ENCODE results near the gene CLUH.
A peak's percentile ranks its signal among the peaks of the same experiment; 100 is the strongest.
"Not testable (repeated sequence)": the region's sequence is repeated elsewhere in the genome, so short reads cannot be mapped to it uniquely, and the experiment has no call there.

The CLUH gene

GRCh38 chr17:2685696-2686095 is 25.9 kb downstream of the CLUH start:
- FAIRE-seq = no peak

DNA sequence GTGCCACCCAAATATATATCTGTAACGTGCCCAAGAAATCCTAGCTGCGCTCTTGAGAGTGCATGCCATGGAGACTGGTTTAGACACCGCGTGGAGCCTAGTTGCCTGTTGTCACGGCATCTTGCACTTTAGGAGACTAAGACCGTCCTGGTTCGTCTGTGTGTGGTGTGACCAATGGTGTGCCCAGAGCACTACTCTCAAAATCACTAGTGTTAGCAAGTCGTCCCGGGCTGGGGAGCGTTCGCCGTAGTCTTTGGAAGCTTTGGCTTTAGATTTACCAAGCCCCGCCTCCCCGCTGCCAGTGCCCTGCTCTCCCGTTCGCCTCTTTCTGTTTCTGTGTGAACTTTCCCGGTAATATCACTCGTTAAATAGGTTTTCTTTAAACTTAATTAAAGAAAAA is 27.0 kb downstream of the CLUH start:
- FAIRE-seq = no peak

DNA sequence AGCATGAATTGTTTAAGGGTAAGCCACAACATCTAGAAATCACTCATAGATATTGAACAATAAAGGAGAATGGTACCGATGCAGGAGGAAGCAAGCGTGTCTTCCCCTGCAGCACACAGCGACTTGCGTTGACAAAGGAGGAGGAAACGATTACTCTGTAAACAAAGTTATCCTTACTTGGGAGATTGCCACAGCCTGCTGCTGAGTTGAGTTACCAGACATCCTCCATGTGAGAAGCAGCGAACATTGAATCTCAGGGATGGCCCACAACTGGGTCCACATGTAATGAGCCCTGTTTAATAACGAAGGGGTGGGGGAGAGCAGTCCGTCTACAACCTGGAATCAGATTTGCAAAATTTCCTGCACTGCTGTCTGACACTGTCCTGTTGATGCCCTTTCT is 27.7 kb downstream of the CLUH start:
- no peak for FAIRE-seq

DNA sequence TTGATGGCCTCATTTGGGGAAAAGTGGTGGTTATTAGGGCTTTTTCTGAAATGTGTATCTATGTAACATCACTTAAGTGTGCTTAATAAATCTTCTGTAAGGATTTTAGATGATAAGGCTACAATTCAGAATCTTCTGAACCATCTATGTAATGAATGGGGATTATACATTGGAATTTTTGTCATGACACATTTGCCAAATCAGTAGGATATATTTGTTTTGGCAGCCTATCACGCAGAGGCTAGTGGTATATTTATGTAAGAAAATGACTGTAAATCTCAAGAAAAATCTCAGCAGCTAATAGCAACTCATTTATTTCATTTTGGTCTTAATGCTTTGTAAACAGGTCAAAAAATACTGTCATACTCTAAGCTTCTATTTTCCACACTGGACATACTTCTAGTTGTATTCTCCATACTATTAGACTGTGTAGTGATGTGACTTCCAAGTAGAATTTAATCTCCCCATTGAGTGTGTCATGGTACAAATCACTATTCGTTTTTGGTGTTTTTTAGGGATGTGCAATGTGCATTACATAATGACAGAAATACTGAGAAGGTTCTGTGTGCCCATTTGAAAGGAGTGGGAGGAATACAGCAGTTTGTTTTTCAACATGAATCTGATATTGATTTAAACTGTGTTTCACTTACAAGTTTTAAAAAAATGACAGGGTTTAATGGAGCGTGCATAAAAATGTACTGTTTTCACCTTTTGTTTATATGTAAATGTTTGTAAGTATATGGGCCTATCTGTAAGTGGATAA is 29.2 kb downstream of the CLUH start:
- FAIRE-seq = no peak

DNA sequence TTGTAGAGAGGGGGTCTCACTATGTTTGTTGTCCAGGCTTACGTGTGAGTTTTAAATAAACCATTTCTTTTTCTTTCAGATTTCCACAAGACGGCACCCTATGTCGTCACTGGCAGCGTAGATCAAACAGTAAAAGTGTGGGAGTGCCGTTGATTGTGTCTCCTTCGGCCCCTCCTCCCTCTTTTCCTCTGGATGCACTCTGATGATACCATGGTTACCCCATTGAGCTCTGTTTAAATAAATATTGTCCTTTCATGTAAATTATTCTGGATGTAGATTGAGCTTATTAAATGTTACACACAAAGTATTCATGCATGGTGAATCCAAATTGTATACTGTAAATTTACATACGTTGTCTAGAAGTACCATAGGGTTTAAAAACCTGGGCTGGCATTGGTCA is 29.9 kb downstream of the CLUH start:
- peak; percentile 79 for FAIRE-seq

GRCh38 chr17:2680961-2681360 is 30.6 kb downstream of the CLUH start:
- no peak for FAIRE-seq

DNA sequence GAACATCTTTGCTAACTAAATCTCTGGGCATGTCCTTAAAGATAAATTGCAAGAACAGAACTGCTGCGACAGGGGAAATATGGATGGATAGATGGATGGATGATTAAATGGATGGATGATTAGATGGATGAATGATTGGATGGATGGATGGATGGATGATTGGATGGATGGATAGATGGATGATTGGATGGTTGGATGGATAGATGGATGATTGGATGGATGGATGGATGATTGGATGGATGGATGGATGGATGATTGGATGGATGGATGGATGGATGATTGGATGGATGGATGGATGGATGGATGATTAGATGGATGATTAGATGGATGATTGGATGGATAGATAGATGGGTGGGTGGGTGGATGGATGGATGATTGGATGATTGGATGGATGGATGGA is 32.3 kb downstream of the CLUH start:
- FAIRE-seq = not testable (repeated sequence)

- no peak for FAIRE-seq
Measured at GRCh38 chr17:2672026-2672425, 39.5 kb downstream of the CLUH start.

GRCh38 chr17:2660410-2660809 is 51.2 kb downstream of the CLUH start:
- FAIRE-seq = not testable (repeated sequence)

- FAIRE-seq = not testable (repeated sequence)
Measured at GRCh38 chr17:2659337-2659736, 52.2 kb downstream of the CLUH start.

DNA sequence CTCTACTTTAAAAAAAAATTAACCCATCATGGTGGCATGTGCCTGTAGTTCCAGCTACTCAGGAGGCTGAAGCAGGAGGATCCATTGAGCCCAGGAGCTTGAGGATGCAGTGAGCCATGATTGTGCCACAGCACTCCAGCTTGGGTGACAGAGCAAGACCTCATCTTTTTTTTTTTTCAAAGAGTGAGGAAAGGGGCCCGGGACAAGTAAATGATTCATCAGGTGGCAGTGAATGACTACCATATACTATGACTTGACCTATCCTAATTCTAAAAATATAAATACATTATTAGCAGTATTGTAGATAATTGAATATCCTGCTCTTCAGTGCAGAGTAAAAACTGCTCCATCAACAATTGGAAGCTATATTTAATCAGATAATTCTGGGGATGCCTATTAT is 55.3 kb downstream of the CLUH start:
- FAIRE-seq = no peak

DNA sequence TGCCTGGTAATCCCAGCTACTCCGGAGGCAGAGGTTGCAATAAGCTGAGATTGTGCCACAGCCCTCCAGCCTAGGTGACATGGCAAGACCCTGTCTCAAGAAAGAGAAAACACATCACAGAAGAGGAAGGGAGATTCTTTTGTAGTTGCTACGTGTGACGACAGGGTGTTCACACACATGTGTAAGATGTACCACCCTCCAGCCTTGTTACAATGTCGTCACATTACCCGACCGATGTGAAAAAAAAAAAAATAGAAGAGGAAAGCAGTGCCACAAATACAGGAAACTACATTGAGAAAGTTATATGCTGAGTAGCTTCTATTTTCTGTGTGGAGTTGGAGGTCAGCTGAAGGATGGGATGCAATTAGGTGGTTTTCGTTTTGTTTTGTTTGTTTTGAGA is 56.0 kb downstream of the CLUH start:
- no peak for FAIRE-seq

DNA sequence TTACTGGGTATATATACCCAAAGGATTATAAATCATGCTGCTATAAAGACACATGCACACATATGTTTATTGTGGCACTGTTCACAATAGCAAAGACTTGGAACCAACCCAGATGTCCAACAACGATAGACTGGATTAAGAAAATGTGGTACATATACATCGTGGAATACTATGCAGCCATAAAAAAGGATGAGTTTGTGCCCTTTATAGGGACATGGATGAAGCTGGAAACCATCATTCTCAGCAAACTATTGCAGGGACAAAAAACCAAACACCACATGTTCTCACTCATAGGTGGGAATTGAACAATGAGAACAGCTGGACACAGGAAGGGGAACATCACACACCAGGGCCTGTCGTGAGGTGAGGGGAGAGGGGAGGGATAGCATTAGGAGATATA is 58.7 kb downstream of the CLUH start:
- not testable (repeated sequence) for FAIRE-seq

- FAIRE-seq = no peak
Measured at GRCh38 chr17:2649191-2649590, 62.4 kb downstream of the CLUH start.

- FAIRE-seq = no peak
Measured at GRCh38 chr17:2647957-2648356, 63.6 kb downstream of the CLUH start.

DNA sequence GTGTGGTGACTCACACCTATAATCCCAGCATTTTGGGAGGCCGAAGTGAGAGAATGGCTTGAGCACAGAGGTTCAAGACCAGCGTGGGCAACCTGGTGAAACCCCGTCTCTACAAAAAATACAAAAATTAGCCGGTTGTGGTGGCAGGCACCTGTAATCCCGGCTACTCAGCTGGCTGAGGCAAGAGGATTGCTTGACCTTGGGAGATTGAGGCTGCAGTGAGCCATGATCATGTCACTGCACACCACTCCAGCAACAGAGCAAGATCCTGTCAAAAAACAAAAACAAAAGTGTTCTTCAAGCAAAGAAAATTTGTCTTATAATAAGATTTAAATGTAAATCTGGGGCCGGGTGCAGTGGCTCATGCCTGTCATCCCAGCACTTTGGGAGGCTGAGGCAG is 66.6 kb downstream of the CLUH start:
- FAIRE-seq = no peak

Measured in islet of Langerhans (tissue), 1 donor.